Kidney tubule cell (primary cell): ENCODE measurements around the gene SPATA31C1.
A peak's percentile ranks its signal among the peaks of the same experiment; 100 is the strongest.
"Not testable (repeated sequence)": the region's sequence is repeated elsewhere in the genome, so short reads cannot be mapped to it uniquely, and the experiment has no call there.

Experiments
- DNase-seq: peaks from one replicate; pipeline ENCODE4 v3.0.0-alpha.2; 2018; ENCODE audit warnings: low spot score

Gene SPATA31C1

DNA sequence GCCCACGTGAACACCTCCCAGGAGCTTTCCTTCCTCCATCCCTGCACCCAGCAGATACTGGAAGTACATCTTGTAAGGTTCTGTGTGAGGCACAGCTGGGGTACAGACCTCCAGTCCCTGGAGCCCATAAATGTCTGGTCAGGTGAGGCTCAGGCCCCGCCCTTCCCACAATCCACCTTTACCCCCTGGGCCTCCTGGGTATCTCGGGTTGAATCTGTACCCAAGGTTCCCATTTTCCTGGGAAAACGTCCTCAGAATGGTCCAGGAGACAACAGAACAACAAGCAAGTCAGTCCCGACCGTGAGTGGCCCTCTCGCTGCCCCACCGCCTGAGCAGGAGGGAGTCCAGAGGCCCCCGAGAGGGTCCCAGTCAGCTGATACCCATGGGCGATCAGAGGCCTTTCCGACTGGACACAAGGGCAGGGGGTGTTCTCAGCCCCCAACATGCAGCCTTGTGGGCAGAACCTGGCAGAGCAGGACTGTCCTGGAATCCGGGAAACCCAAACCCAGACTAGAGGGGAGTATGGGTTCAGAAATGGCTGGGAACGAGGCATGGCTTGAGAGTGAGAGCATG is 30.7 kb upstream of the SPATA31C1 start:
- no peak for DNase-seq

DNA sequence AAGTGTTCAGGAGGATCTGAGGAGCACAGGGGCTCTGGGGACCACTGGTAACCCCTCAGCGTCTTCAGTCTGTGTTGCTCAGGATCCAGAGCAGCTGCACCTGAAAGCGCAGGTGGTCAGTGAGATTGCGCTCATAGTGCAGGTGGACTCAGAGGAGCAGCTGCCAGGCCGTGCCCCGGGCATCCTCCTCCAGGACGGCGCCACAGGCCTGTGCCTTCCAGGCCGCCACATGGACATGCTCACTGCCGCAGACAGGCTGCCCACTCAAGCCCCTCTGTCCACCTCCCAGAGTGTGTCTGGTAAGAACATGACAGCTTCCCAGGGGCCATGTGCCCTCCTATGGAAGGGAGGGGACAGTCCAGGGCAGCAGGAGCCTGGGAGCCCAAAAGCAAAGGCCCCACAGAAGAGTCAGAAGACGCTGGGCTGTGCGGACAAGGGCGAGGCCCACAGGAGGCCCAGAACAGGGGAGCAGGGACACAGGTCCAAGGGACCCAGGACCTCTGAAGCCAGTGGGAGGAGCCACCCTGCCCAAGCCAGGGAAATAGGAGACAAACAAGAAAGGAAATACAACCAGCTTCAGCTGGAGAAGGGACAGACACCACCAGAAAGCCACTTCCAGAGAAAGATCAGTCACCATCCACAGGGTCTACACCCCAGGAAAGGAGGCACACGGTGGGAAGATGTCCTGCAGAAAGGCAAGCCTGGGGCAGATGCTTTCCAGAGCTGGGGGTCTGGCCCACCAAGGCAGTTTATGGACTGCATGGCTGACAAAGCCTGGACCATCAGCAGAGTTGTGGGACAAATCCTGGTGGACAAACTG is 29.9 kb upstream of the SPATA31C1 start:
- no peak for DNase-seq

- no peak for DNase-seq
Observed at GRCh38 chr9:87888501-87888900, 29.3 kb upstream of the SPATA31C1 start.

GRCh38 chr9:87889065-87889881 is 28.5 kb upstream of the SPATA31C1 start:
- no peak for DNase-seq

- DNase-seq: no peak
Observed at GRCh38 chr9:87889882-87890252, 27.9 kb upstream of the SPATA31C1 start.

- DNase-seq: no peak
Observed at GRCh38 chr9:87890837-87891236, 26.9 kb upstream of the SPATA31C1 start.

DNA sequence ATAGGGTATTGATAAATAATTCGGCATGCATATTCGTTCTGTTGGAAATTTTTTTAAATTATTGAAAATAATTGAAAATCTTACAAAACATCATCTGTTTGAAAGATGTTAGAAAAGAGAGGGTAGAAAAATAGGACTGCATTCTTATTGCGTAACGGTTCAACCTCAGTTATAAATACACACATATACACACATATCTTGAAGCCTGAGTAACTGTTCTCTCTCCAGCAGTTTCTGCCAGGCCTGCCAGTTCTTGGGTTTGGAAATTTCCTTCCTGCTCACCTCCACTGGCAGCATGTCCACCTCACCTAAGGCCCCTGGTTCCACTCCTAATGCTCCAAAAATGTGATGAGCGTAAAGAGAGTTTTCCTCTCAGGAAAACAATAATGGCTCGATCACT is 26.0 kb upstream of the SPATA31C1 start:
- DNase-seq: no peak

GRCh38 chr9:87892956-87893355 is 24.8 kb upstream of the SPATA31C1 start:
- DNase-seq: no peak

DNA sequence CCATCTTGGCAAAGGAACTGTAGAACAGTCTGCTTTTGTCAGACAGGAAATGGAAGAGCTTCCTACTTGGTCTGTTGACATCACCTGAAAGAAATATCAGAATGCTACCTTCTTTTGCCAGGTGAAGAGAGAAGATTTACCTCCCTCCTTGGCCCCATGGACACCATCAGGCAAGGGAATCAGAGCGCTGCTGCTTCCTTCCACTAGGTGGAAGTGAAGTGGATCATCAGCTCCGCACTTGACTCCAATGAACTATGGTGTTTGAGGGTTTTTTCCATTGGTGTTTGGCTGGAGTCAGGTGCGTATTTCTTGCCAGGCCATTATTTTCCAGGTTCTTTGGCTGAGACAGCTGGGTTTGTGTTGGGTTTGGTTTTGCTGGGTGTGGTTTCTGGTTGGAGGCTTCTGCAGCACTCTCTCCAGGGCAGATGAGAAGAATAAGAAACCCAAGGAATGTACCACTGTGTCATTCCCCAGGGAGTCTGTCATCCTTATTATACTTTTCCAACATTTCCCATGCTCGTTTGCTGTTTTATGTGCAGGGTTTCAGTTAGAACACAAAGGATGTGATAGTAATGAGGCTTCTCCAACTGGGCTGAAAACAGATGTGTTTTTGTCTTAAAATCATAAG is 22.6 kb upstream of the SPATA31C1 start:
- DNase-seq: no peak

DNA sequence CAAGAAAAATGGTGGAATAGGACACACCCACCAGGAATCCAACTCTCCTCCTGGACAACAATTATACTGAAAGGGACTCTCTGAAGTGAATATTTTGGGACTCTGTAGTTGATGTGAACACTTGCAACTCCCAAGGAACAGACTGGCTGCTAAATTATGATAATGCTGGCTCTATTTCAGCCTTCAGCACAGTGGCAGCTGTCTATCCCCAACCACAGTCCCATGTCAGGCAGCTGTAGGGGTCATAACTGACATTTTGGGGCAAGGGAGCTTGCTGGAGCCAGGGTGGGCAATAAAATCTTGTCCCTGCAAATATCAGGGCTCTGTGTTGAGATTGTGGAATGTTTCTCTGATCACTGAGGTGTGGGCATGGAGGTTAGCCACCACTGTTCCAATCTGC is 20.9 kb upstream of the SPATA31C1 start:
- no peak for DNase-seq

DNA sequence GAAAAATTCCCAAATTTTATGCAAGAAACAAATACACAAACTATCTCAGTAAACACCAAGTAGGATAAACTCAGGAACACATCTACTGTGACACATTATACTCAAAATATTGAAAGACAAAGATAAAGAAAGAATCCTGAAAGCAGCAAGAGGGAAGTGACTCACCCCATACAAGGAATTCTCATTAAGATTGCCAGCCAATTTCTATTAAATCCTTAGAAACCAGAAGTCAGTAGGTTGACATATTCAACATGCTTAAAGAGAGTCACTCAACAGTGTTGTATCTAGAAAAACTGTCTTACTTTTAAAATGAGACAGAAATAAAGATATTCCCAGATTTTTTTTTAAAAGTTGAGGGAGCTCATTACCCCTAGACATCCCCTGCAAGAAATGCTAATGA is 19.6 kb upstream of the SPATA31C1 start:
- peak; percentile 30 for DNase-seq

- not testable (repeated sequence) for DNase-seq
Observed at GRCh38 chr9:87902371-87902770, 15.4 kb upstream of the SPATA31C1 start.

GRCh38 chr9:87909310-87910041 is 8.3 kb upstream of the SPATA31C1 start:
- DNase-seq: peak; percentile 85

DNA sequence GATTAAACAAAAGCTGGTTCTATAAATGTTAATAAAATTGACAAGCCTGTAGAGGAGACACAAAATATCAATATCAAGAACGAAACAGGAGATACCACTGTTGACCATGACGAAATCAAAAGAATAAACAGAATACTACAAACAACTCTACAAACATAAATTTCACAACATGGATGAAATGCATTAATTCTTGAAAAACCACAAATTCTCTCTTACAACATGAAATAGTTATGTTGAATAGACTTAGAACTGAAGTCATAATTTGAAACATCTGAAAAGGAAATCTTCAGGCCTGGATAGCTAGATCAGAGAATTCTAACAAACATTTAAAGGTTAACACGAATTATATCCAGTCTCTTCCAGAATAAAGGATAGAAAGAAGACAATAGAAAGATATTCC is 6.9 kb upstream of the SPATA31C1 start:
- DNase-seq: no peak

DNA sequence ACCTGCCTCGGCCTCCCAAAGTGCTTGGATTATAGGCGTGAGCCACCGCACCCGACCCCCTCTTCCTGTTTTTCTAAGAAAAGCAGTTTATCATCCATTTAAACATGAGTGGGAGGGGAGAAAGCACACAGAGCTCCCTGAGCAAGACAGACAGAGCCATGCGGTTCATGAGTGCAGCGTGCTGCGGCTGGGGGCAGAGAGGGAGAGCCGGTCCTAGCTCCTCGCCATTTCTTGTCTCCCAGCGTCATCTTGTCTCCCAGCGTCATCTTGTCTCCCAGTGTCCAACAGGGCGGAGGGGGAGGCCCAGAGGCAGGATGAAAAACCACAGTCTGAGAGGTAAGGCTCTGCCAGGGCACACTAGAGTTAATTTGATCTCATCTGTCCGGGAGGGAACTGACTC is 1.3 kb downstream of the SPATA31C1 start:
- DNase-seq: not testable (repeated sequence)

DNA sequence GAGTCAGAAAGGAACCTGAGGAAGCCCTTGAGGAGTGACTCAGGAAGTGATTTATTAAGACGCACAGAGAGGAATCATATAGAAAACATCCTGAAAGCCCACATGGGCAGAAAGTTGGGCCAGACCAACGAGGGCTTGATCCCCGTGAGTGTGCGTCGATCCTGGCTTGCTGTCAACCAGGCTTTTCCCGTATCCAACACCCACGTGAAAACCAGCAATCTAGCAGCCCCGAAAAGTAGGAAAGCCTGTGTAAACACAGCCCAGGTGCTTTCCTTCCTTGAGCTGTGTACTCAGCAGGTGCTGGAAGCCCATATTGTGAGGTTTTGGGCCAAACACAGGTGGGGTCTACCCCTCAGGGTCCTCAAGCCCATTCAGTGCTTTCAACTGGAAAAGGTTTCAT is 3.8 kb downstream of the SPATA31C1 start:
- DNase-seq: not testable (repeated sequence)

DNA sequence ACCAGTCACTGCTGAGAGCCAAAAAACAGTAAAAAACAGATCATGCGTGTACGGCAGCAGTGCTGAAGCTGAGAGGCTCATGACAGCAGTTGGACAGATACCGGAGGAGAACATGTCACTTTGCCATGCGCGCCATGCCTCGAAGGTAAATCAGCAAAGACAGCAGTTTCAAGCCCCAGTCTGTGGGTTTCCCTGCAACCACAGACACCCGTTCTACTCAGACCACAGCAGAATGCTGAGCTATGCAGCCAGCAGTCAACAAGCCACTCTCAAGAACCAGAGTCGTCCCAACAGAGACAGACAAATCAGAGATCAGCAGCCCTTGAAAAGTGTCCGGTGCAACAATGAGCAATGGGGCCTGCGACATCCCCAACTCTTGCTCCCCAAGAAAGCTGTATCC is 5.2 kb downstream of the SPATA31C1 start:
- DNase-seq: not testable (repeated sequence)

DNA sequence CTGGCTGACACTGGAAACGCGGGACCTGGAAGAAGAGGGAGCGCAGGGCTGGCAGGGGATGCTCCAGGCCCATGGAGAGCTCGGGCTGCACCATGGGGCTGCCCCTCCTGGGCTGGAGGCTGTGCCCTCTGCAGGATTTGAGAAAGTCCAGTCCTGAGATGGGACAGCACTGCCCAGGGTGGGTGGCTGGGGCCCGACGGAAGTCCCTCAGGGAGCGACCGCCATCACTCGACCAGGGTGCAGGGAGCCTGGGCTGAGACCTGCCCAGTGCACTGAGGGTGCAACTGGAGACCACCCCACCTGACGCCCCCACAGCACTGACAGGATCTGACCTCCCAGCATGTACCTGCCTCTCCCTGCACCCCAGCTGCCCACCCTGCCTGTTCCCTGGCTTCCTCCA is 7.1 kb downstream of the SPATA31C1 start:
- DNase-seq: not testable (repeated sequence)

GRCh38 chr9:87929152-87929551 is 11.4 kb downstream of the SPATA31C1 start:
- not testable (repeated sequence) for DNase-seq

GRCh38 chr9:87934444-87934843 is 16.7 kb downstream of the SPATA31C1 start:
- DNase-seq: not testable (repeated sequence)

- not testable (repeated sequence) for DNase-seq
Observed at GRCh38 chr9:87937352-87937751, 19.6 kb downstream of the SPATA31C1 start.

DNA sequence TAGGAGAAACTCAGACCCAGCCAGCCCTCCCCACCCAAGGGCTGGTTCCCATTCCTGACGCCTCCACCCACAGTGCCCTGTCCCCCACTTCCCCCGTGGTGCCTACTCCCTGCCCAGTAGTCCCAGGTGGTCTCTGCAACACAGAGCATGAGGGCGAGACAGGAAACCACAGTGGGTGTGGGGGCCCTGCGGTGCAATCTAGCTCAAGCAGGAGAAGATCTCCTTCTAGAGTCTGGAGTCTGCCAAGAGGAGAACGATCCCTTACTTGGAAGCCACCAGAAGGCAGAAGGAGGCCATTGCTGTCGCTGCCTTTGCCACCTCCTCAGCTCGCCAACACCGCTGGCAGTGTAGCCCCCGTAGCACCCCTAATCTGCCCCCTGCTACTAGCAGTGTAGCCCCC is 20.2 kb downstream of the SPATA31C1 start:
- DNase-seq: not testable (repeated sequence)
